HG02938 (cell line): ENCODE measurements around the gene HAUS3.

Experiments used
- ATAC-seq: cut with Tn5 transposase; IDR thresholded peaks from one replicate; pipeline ENCODE4 v1.9.1; 2021; ENCODE audit warnings: mild to moderate bottlenecking, moderate library complexity; ENCODE audit not compliant: unreplicated experiment

The HAUS3 gene

GRCh38 chr4:2264481-2265041, 22.6 kb upstream of the HAUS3 start:
- no peak for ATAC-seq

GRCh38 chr4:2263926-2264321, 22.0 kb upstream of the HAUS3 start:
- no peak for ATAC-seq

GRCh38 chr4:2262944-2263250, 21.0 kb upstream of the HAUS3 start:
- no peak for ATAC-seq

GRCh38 chr4:2262145-2262943, 20.4 kb upstream of the HAUS3 start:
- ATAC-seq: peak; percentile 90

- peak; percentile 5 for ATAC-seq
Observed at GRCh38 chr4:2261853-2262144, 19.9 kb upstream of the HAUS3 start, which contains the start of gene MXD4. TSS of gene MXD4 (minus strand) at chr4:2262109. CDS start at chr4:2261980, 129 bp downstream.

- ATAC-seq: no peak
Observed at GRCh38 chr4:2261110-2261852, 19.4 kb upstream of the HAUS3 start.

- ATAC-seq: no peak
Observed at GRCh38 chr4:2260344-2261109, 18.6 kb upstream of the HAUS3 start.

GRCh38 chr4:2259541-2260343, 17.8 kb upstream of the HAUS3 start:
- ATAC-seq: no peak

- ATAC-seq: no peak
Observed at GRCh38 chr4:2259036-2259540, 17.2 kb upstream of the HAUS3 start.

- no peak for ATAC-seq
Observed at GRCh38 chr4:2258091-2259035, 16.4 kb upstream of the HAUS3 start.

GRCh38 chr4:2257361-2258081, 15.6 kb upstream of the HAUS3 start:
- no peak for ATAC-seq

- no peak for ATAC-seq
Observed at GRCh38 chr4:2256781-2257191, 14.9 kb upstream of the HAUS3 start.

GRCh38 chr4:2256156-2256731, 14.3 kb upstream of the HAUS3 start:
- ATAC-seq: no peak

- ATAC-seq: no peak
Observed at GRCh38 chr4:2255501-2256155, 13.7 kb upstream of the HAUS3 start.

- no peak for ATAC-seq
Observed at GRCh38 chr4:2254665-2255500, 13.0 kb upstream of the HAUS3 start.

GRCh38 chr4:2253160-2254084, 11.5 kb upstream of the HAUS3 start:
- ATAC-seq: no peak
